Pancreas (tissue), 10 donors: ENCODE measurements around the gene ROR2. TPM values are rescaled to one million over a fixed set of nuclear protein-coding genes. Genes with fewer than 3 reads are reported as not detected.

Source experiments
- ATAC-seq, 4 donors: fragments of 200-7000 bp; cut with Tn5 transposase; one replicate each; pipeline versions ENCODE4 v1.8.0 to v1.9.1; 2020; ENCODE audit warnings: mild to moderate bottlenecking in 4 of 4, moderate library complexity in 4 of 4
- DNase-seq, 6 donors: peaks; one replicate each; pipeline ENCODE4 v3.0.0-alpha.2; 2020
- FAIRE-seq: peaks from 2 replicates; lab custom pipeline; 2012; peaks lifted over from hg19 to GRCh38; lab: Jason Lieb, UNC
- H3K27ac ChIP-seq, 4 donors: fragments of 200-600 bp; sonication (generic); 1 replicate in 3 of 4; 2 replicates in 1 of 4; pipeline versions ENCODE4 v1.5.0 to v1.8.0; 2020
- H3K27me3 ChIP-seq, 4 donors: fragments of 200-600 bp; one replicate each; pipeline ENCODE4 v1.8.0; 2021
- H3K36me3 ChIP-seq, 3 donors: fragments of 200-600 bp; sonication (generic) in 1 of 3; one replicate each; pipeline versions ENCODE4 v1.5.0 to v1.8.0; 2020 to 2021
- H3K4me1 ChIP-seq, 3 donors: fragments of 200-600 bp; one replicate each; pipeline ENCODE4 v1.8.0; 2021
- H3K4me3 ChIP-seq, 4 donors: fragments of 200-600 bp; sonication (generic) in 2 of 4; one replicate each; pipeline versions ENCODE4 v1.5.0 to v1.8.0; 2020 to 2021
- H3K9me3 ChIP-seq, 4 donors: fragments of 200-600 bp; one replicate each; pipeline ENCODE4 v1.8.0; 2021
- WGBS, 2 donors: extraction: QIAGEN DNeasy Blood & Tissue Kit; methylation state at CpG; one replicate each; pipeline ENCODE4 v1.1.7; 2013; 5-methylcytosine and 5-hydroxymethylcytosine counted together
- intact Hi-C, 3 donors: fragments of 100-400 bp; cut with DNase I; formaldehyde crosslinking; loops; one replicate each; pipeline versions ENCODE4 v1.11.1 to v1.14.2; 2022
- polyA plus RNA-seq, 2 donors: library from polyadenylated mRNA; stranded (reverse); fragments of 200-250 nt; gene quantifications; one replicate each; pipeline ENCODE4 v1.2.3, GENCODE V29; 2013
- total RNA-seq, 6 donors: library from RNA; stranded (reverse); fragmentation: NEBNext Ultra II Directional in 4 of 6; extraction: Animal tissue kit (Norgen Biotek cat#: 25700) in 4 of 6; gene quantifications; one replicate each; pipeline versions ENCODE4 v1.2.1 to v1.2.4, GENCODE V29; 2021 to 2023
- TF ChIP-seq, protein P1 (sequence below), 4 donors: fragments of 200-600 bp; sonication (generic) in 3 of 4; IDR thresholded peaks; one replicate each; pipeline versions ENCODE4 v1.5.0 to v1.8.0; 2021; ENCODE audit warnings: antibody characterized with exemption in 4 of 4
- donor health status: healthy with polysubstance abuse.
- donor health status: DM: no; HTN: no; CAD: no; lungs with moderate emphysema.
- donor health status: DM: no; HTN: no; CAD: no.
- donor health status: control.
- donor health status: control.
- donor health status: Bipolar disorder and iron deficiency.
- donor health status: DM: yes; HTN: yes; CAD: no.
- donor health status: DM: no; HTN: no; CAD: no.
- donor health status: DM: no; HTN: no; CAD: no.
- donor health status: DM: yes; HTN: yes; CAD: no.

Gene ROR2
- total and polyA plus RNA-seq, 8 donors: 0.67 to 6.3 (median 1.2) TPM

DNA sequence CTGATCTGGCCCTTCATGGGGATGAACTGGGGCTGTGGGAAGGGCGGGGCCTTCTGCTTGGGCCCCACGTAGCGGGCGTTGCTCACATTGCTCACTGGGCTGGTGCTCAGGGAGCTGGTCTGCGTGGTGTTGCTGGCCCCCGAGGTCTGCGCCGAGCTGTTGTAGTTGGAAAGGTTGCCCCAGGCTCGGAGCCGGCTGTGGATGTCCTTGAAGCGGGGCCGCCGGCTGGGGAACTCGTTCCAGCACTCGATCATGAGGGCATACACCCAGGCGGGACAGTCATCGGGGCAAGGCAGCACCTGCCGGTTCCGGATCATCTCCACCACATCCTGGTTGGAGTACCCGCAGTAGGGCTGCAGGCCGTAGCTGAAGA lies 226.0 kb downstream of the ROR2 start:
- TF ChIP-seq, protein P1, sequence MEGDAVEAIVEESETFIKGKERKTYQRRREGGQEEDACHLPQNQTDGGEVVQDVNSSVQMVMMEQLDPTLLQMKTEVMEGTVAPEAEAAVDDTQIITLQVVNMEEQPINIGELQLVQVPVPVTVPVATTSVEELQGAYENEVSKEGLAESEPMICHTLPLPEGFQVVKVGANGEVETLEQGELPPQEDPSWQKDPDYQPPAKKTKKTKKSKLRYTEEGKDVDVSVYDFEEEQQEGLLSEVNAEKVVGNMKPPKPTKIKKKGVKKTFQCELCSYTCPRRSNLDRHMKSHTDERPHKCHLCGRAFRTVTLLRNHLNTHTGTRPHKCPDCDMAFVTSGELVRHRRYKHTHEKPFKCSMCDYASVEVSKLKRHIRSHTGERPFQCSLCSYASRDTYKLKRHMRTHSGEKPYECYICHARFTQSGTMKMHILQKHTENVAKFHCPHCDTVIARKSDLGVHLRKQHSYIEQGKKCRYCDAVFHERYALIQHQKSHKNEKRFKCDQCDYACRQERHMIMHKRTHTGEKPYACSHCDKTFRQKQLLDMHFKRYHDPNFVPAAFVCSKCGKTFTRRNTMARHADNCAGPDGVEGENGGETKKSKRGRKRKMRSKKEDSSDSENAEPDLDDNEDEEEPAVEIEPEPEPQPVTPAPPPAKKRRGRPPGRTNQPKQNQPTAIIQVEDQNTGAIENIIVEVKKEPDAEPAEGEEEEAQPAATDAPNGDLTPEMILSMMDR (IDR thresholded peaks at IDR 0.05): no peak
- 77 to 84% methylated on average over 21 of the region's 21 CpGs for WGBS, 2 donors
- H3K27me3 ChIP-seq: no peaks in the 10 kb centered on the region
- FAIRE-seq (no peak), ATAC-seq (no peak), DNase-seq (peak in 1 of 6 donors; percentile 52)
- no peak overlapping the region for H3K4me3 ChIP-seq
- no peaks in the 10 kb centered on the region for H3K4me1 ChIP-seq
- H3K9me3 ChIP-seq: no peaks in the 10 kb centered on the region
- intact Hi-C loops: loop anchor here in 1 of 3 donors (10.0 kb wide), 1 partner anchor 809 kb away; no protein-coding TSS in a partner anchor
- no peak overlapping the region for H3K27ac ChIP-seq
- H3K36me3 ChIP-seq: no peaks in the 10 kb centered on the region

DNA sequence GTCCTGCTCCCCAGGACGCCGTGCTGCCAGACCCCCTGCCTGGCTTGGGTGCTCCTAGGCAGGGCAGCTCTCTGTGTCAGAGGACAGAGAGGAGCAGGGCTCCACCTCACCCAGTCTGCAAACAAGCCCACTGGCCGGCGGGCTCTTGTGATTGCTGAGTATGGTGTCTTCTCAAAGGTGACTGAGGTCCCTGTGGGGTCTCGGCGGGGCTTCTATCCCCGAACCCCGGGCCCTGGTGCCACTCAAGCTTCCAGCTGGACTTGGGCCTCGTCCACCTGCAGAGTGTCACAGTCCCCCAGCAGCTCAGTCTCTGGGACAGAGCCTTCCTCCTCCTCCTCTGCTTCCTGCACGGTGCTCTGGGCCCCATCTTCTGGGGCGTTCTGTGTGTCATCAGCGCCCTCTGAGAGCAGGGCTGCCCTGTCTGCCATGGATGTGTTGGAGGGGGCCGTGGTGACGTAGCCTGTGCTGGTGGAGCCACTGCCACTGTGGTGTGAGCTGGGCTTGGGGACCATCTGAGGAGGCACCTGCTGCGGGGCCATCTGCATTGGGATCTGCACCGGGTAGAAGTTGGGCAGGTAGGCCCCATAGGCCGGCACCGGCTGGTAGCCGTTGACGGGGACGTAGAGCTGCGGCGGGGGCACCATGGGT lies 226.5 kb downstream of the ROR2 start:
- H3K4me1 ChIP-seq: no peaks in the 10 kb centered on the region
- TF ChIP-seq, protein P1 (IDR thresholded peaks at IDR 0.05): no peak
- no peak overlapping the region for H3K27ac ChIP-seq
- WGBS, 2 donors: 74 to 78% methylated on average over 23 of the region's 23 CpGs
- H3K27me3 ChIP-seq: no peaks in the 10 kb centered on the region
- H3K9me3 ChIP-seq: no peaks in the 10 kb centered on the region
- DNase-seq (peak in 1 of 6 donors; percentile 40), ATAC-seq (no peak), FAIRE-seq (no peak)
- H3K4me3 ChIP-seq: no peak overlapping the region
- H3K36me3 ChIP-seq: no peaks in the 10 kb centered on the region
- intact Hi-C loops: loop anchor here in 1 of 3 donors (10.0 kb wide), 1 partner anchor 809 kb away; no protein-coding TSS in a partner anchor

DNA sequence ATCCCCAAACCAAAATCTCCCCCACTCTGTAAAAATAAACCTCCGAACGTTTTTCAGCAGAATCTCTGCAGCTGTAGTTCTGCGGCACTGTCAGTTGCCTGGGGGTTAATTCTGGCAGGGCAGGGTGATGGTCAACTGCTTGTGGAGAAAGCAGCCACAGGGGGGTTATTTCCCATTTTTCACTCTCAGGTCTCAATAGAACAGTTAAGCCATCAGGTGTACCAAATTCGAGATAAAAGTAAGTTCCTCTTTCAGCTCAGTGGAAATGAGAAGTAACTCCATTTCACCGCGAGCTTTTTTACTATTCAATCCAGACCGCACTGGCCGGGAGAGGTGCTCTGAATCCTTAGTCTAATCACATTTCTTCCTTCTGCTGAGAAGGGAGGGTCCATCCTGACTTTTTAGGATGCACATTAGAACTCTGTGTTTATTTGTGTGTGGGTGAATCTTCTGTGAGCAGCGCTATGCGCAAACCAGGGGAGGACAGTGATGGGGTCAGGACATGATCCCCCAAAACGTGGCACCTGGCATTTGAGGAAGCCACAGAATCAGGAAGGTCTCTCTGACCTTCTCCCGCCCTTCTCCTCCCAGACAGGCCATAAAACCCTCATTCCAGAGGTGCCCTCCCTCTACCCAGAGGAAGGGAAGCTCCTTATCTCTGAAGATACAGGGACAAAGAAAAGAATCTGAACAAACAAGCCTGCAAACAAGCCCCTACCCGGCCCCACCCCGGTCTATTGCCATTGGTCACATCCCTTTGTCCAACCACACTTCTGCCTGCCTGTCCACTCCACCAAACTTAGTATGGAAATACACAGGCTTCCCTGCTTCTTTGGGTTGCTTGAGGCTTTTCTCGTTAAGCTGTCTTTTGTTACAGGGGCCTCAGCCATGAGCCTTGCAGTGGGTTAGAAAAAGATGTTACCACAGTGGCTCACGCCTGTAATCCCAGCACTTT lies 229.0 kb downstream of the ROR2 start:
- H3K4me1 ChIP-seq: no peaks in the 10 kb centered on the region
- no peaks in the 10 kb centered on the region for H3K9me3 ChIP-seq
- TF ChIP-seq, protein P1 (IDR thresholded peaks at IDR 0.05): no peak
- intact Hi-C loops: loop anchor here in 1 of 3 donors (10.0 kb wide), 1 partner anchor 806 kb away; no protein-coding TSS in a partner anchor
- H3K36me3 ChIP-seq: no peaks in the 10 kb centered on the region
- FAIRE-seq (no peak), ATAC-seq (no peak), DNase-seq (no peak)
- H3K27ac ChIP-seq: no peak overlapping the region
- 56 to 59% methylated on average over 16 of the region's 16 CpGs for WGBS, 2 donors
- no peaks in the 10 kb centered on the region for H3K27me3 ChIP-seq
- H3K4me3 ChIP-seq: no peak overlapping the region

DNA sequence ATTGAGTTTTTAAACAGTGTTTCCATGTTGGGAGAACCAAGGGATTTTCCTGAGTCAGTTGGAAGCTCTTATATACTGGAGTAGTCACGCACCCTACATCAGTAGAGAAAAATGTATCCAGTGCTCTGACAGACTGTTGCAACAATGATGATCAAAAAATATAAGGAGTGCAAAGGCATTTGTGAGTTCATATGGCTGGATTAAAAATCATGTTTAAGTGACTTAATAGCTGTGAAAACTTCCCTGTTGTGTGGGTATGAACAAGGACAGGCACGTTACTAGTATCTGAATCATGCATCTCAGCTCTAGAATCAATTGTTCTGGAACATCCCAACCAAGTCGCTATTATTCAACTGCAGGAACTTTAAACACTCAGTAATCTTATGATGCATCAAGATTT lies 229.7 kb downstream of the ROR2 start:
- H3K9me3 ChIP-seq: no peaks in the 10 kb centered on the region
- no peak overlapping the region for H3K27ac ChIP-seq
- no peak for DNase-seq
- WGBS, 2 donors: 74 to 79% methylated on average over 3 of the region's 3 CpGs
- intact Hi-C loops: loop anchor here in 1 of 3 donors (10.0 kb wide), 1 partner anchor 806 kb away; no protein-coding TSS in a partner anchor
- no peaks in the 10 kb centered on the region for H3K27me3 ChIP-seq
- no peak for FAIRE-seq
- no peak overlapping the region for H3K4me3 ChIP-seq
- no peak for ATAC-seq
- TF ChIP-seq, protein P1 (IDR thresholded peaks at IDR 0.05): no peak
- no peaks in the 10 kb centered on the region for H3K4me1 ChIP-seq
- no peaks in the 10 kb centered on the region for H3K36me3 ChIP-seq
